CD4-positive, alpha-beta T cell treated with Interleukin-6 at 100 ng/mL for 8 hours (primary cell): Measurements from ENCODE around the gene NFATC4.

Experiments
- DNase-seq: peaks from one replicate; pipeline ENCODE4 v3.0.0-alpha.2; 2020; ENCODE audit warnings: mixed read lengths, low spot score

NFATC4 gene

DNA sequence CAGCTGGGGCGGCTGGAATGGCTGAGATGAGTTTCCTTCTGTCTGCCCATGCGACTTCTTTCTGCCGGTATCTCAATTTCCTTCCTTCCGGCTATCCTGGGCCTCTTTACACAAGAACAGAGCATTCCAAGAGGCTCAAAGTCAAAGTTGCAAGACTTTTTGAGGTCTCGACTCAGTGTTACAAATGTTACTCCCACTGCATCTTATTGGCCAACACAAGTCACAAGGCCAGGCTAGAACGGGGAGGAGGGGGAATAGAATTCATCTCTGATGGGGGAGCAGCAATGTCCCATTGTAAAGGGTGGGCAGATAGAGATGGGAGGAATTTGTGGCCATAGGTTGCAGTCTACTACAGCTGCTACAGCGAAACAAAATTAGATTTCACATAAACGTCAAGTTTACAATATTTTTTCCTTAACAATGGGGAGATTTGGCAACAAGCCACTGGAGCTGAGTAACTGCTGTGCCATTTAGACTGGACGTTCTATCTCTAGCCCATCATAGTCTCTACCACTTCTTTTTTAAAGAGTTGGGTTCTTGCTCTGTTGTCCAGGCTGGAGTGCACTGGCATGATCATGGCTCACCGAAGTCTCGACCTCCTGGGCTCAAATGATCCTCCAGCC lies 21.4 kb downstream of the NFATC4 start:
- no peak for DNase-seq

DNA sequence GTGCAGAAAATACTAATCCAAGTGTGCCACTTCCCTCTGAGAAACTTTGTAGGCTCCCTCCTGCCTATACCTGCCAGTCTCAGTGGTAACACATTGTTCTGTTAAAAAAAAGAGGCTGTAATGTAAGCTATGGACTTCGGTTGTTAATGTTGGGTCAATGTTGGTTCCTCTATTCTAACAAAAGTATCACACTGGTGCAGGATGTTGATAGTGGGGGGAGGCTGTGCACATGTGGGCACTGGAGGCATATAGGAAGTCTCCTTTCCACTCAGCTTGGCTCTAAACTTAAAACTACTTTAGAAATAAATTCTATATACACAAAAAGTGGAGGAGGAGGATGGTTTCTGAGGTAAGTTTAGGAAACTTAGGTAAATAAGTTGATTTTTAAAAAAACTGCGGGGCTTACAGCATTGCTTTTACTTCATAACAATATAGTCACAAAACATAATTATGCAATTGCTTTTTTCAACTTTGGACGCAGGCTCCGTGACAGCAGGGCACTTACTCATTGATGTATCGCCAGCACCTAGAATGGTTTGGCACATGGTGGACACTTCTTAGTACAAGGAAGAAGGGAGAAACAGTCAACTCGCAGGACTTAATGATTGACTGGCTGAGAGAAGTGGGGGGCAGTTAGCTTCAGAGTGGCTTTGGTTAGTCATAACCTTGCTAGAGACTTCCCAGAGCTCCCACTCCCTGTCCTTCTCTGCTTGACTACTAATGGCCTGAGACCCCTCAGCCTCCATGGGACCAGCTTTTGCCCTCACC lies 22.9 kb downstream of the NFATC4 start:
- no peak for DNase-seq

DNA sequence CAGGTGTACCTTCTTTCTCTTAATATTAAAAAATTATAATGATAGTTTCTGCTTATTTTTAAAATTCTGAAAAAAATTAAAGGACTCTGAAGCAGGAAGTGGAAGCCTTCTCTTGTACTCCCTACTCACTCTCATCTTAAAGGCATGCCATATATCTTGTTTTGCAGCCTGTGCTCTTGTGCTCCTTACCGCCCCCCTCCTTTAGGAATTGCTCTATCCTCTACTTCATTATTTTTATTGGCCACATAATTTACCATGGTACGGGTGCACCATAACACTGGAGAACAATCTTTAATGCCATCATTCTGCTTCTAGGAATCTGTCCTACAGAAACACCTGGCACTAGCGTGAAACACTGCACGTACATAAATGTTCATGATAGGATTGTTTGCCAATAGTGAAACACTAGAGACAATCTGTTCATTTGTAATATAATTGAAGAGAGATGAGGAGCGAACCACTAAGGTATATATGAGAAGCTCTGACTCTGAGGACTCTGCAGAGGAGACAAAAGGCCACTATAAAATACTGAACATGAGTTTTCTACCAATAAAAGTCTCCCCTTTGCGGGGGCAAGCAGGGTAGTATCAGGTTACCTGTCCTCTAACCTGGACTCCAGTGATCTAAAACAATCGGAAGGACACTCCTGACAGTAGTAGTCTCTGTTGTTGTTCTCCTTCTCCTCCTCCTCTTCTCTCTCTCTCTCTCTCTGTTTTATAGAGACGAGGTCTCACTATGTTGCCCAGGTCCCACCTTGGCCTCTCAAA lies 24.5 kb downstream of the NFATC4 start:
- no peak for DNase-seq

DNA sequence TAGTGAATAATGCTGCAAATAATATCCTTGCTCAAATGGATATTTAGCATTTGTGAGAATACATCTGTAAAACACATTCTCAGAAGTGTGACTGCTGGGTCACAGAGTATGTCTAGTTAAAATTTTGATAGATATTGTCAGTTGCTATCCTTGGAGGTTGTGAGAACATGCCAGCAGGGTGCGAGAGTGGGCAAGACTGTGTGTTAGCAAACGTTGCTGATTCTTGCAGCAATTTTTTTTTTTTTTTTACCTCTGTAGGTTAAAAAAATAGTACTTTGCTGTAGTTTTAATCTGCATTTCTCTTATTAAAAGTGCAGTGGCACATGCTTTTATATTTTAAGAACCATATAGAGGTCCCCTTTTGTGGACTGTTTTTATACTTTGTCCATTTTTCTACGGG lies 26.3 kb downstream of the NFATC4 start:
- DNase-seq = no peak

DNA sequence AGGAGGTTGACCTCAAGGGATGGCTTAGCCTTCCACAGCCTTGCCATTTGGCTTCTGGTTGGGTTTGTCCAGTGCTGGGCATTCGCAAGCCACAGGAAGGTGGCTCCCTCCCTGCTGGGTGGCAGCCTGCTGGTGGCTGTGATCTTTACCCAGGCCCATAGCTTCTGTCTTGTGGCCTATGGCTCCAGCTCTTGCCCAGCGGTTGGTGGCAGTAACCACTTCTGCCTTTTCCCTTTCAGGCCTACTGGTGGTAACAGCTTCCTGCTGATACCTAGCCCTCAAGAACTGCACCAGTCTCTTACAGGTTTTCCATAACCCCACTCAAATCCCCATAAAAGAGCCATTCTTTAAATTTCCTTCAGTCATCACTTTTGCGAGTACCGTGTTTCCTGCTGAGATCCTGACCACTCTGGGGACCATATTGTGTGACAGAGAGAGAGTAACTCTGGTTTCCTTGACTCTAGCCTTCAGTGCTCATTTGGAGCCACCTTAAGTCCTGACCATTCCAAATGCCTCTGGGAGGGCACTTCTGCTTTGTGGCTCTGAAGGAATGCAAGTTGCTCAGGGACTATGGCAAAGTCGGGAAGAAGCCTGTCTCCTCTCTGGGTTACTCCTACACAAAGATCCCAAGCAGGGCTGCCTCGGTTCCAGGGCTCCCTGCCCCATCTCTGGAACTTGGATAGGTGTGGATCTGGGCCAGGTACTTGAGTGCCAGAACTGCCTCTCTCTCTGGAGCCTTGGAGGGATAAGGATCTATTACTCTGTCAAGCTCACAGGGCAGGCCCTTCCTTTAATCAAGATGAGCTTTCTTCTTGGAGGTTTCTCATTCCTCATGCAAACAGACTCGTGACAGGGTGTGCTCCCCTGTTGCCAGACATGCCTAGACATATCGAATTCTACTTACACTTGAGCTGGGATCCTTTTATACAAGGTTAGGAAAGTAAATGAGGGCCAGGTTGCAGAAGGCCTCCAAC lies 27.9 kb downstream of the NFATC4 start:
- DNase-seq = no peak

DNA sequence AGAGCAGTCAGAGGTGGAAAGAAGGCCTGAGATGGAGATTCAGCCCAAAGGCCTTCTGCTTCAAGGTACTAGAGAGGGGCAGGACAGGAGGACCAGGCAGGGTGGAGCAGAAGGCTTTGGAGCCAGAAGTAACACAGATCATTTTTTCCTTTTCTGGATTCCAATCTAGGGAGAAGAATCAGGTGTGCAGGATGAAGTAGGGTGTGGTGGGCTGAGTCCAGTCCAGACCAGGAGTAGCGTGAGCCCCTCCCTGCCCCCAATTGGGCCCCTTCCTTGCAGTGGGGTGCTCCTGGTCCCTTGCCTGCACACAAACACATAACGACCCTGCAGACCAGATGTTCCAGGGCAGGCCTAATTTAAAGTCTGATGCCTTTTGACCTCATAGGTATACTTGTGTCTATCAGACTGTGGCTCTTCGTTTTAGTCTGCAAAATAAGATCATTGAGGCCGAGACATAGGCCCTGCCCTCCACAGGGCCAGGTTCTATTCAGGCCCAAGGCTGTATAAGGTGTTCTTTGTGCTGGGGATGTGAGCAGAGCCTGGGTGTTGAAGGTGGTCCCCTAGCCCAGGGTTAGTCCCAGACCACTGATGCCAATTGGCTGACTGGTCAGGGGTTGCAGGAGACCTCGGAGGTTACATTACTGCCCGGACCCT lies 29.8 kb downstream of the NFATC4 start:
- DNase-seq = no peak

DNA sequence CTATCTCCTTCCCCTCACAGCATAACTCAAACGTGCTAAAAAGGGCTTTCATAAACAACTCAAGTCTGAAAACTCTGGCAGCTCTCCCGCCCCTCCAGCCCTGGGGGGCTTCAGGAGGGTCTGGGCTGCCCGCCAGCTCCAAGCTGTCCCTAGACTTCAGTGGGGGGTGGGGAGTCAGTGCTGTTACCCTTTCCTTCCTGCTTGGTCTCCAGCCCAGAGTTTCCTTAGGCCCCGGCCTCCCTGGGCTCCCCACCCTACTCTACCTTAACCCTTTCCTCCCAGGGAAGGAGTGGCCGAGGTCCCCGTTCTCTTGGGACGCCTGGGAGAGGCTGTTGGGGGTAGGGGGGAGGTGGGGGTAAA lies 30.3 kb downstream of the NFATC4 start:
- no peak for DNase-seq

DNA sequence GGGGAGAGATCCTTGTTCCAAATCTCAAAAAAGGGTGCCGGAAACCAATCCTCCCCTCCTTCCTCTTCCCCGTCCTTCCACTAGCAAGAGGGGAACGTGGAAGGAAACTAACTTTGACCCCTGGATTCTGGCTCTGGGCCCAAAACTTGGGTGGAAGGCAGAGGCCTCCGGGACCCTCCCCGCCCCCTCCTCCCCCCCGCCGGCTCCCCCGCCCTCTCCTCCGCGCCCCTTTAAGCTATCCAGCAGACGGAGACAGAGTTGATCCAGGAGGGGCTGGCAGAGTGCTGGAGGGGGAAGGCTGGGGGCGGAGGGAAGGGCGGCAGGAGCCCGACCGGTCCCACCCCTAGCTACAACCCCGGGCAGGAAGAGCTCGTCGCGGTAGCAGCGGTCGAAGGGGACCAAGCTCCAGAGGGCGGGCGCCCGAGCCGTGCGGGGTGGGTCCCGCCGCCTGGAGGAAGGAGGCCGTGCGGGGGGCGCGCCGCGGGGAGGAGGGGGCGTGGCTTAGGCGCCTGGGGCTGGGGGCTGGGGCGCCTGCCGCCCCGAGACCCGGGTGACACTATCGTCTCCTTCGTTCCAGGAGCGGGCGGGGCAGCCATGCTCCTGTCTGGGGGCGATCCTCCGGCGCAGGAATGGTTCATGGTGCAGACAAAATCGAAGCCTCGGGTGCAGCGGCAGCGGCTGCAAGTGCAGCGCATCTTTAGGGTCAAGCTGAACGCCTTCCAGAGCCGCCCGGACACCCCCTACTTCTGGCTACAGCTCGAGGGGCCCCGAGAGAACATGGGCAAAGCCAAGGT lies 30.9 kb downstream of the NFATC4 start, which contains the start of gene NYNRIN:
Gene NYNRIN, plus strand, starts transcription at position 351 of the 794 bp plus-strand sequence. Its CDS starts 244 bp downstream, at position 595.
- DNase-seq = peak; percentile 27

DNA sequence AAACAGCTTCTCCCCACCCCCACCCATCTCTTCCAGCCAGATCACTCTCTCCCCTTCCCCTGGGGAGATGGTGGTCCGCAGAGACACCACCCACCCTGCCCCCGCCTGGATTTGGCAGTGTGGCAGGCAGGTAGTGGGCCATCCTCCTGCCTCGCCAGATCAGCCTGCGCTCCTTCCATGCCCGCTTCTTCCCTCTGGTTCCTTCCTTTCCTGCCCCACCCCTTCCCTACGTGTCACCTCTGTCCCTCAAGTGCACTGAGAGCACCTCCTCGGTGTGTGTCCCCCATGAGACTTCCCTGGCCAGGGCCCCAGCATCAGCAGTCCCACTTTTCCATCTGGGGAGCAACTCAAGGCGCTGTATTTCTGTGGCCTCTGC lies 31.5 kb downstream of the NFATC4 start:
- DNase-seq = no peak

DNA sequence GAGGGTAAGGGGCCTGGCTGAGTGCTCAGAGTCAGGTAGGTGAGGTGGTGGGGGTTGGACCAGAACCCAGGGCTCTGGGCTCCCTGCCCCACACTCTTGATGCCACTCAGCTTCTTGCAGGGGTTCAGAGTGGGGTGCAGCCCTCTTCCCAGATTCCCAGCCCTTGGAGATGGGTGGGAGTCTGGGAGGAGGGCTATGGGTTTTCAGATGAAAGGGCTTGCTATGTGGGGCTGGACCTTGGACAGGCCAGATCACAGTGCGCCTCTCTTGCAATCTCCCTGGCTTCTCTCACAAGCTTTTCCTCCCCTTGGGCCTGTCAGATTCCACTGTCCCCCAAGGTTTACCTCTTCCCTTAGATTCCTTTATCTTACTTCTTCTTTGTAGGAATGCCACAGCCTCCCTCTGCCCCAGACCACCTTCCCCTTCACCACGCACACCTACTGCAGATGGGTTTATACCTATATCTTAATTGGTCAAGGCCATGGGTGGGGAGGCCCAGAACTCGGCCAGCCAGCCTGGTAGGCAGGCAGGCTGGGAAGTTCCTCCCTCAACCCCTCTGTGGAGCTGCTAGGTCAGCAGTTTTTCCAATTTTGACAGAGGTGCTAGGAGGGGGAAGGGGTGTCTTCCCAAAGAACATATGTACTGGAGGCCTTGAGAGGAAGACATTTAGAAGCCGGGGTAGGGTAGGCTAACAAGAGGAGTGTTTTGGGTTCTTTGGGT lies 32.2 kb downstream of the NFATC4 start:
- no peak for DNase-seq

DNA sequence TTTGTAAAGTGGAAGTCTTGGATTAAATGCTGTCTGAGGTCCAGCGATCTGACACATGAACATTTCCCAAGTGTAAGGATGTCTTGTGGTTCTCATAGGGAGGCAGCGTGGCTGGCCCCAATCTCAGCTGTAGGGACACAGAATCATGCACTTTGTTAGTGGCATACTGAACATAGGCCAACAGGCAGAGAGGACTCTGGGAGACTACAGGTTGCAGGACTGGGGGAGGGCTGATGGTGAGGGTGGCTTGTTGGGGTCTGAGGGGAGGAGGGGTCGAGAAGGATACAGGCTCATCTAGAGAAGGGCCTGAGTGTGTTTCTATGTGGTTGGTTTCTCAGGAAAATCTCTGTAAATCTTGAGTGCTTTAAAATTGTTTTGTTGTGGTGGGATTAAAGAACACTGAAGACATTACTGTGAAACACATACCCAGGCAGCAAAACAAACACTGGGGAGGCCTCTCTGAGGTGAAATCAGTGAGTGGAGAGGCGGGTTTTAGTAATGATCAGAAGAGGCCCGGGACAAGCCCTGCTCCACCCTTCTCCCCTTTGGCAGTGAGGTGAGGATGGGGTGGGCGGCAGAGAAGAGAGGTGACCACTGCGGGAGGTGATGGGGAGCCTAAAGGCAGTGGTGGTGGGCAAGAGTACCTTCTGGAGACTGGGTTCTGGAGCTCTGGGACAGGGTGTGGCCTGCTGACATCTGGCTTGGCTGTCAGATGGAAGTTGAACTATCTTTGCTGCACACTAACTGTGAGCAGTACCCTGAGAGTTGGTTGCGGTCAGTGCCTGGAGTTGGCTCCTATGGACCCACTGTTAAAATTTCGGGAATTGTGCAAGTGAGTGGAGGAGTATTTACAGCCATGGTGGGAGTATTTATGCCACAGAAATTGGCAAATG lies 34.1 kb downstream of the NFATC4 start:
- DNase-seq = no peak

DNA sequence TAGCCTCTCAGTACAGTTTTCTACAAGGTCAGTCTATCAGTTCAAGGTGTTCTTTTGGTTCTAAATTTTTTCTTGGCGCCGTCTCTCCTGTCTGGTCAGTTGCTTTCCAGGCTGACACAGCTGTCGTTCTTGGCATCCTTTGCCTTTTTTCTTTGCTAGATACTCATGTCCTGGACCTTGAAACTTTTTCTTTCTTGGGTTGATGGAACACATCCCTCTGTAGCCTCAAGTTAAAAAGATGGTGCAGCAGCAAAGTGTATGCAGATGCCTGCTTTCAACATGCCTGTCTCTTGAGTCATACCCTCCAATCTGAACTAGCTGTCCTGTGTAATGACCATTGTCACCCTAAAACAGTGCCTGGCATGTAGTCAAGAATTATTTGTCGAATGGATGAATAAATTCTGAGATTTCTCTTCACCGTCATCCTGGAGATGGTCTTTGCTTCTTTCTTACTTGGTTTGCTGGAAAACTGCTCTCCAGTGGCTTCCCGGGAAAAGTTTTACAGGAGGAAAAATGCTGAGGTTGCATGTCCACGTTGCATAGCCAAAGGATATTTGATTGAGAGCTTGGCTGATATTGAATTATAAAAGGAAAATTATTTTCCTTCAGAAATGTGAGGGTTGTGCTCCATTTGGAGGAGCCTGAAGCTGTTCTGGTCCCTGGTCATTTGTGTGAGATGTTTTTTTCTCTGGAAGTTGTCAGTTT lies 35.5 kb downstream of the NFATC4 start:
- no peak for DNase-seq

DNA sequence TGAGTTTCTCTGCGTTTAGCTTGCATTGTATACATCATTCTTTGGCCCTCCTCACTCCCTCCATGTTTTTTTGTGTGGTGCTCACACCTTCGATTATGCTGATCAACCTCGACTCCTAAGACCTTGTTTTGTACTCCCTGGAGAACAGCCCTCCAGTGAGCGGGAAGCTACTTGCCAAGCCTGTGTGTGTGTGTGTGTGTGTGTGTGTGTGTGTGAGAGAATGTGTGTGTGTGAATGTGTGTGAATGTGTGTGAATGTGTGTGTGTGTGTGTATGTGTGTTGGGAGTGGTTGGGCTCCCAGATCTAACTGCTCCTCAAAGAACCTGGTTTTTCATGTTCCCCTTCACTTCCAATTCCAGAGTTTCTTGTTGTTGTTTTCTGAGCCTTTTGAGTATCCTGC lies 36.8 kb downstream of the NFATC4 start:
- no peak for DNase-seq

DNA sequence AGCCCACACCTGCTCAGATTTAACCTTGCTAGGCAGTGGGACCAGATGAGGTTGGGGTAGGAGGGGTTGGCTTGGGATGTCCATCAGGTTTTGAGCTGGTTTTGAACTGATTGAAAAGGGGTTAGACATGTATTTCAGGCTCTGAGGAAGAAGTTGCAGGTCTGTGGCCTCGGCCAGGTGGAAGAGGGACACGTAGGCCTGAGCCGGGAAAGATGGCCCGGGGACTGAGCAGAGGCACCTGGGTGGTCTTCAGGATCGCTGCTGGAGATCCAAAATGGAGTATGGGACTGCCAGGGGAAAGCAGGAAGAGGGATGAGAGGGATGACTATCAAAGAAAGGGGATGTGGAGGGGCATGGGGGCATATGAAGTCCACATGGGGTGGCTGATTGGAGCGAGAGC lies 38.4 kb downstream of the NFATC4 start:
- DNase-seq = no peak

DNA sequence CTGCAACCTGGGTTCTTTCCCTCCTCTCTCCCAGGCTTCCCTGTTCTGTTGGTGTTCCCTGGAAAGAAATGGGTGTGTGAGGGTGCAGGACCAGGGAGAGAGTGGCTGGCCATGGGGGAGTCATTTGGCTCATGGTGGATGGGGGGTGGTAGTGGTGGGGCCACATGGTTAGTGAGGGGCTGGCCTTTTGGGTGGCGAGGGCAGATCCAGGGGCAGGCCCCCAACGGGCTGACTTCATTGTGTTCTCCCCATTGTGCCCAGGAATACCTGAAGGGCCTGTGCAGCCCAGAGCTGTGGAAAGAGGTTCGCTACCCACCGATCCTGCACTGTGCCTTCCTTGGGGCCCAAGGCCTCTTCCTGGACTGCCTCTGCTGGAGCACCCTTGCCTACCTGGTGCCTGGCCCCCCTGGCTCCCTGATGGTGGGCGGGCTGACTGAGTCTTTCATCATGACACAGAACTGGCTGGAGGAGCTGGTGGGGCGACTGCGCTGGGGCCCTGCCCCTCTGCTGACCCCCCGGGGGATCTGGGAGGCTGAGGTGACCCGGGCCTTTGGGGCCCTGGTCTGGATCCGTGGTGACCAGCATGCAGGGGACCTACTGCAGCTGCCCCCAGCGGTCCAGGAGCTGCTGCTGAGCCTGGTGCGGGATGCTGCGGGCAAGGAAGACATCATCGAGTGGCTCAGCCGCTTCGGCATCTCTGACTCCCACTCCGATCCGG lies 39.8 kb downstream of the NFATC4 start:
- DNase-seq = no peak

DNA sequence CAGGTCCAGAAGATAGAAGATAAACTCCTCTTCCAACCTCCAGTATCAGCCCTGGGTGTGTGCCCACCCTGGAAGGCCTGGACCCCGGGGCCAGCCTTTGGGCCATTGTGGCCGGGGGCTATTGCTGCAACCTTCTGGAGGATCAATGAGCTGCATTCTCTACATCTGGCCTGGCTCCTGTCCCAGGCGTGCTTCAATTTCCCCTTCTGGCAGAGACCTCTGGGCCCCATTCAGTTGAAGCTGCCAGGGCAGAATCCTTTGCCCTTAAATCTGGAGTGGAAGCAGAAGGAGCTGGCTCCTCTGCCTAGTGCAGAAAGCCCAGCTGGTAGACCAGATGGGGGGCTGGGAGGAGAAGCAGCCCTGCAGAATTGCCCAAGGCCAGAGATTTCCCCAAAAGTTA lies 40.8 kb downstream of the NFATC4 start:
- DNase-seq = no peak

DNA sequence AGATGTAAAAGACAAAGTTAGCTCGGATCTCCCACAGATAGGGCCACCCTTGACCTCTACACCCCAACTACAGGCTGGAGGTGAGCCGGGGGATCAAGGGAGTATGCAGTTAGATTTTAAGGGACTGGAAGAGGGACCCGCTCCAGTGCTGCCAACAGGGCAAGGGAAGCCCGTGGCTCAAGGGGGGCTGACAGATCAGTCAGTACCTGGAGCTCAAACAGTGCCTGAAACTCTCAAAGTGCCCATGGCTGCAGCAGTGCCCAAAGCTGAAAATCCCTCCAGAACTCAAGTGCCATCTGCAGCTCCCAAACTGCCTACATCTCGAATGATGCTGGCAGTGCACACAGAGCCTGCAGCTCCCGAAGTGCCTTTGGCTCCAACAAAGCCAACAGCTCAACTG lies 41.2 kb downstream of the NFATC4 start:
- DNase-seq = no peak

DNA sequence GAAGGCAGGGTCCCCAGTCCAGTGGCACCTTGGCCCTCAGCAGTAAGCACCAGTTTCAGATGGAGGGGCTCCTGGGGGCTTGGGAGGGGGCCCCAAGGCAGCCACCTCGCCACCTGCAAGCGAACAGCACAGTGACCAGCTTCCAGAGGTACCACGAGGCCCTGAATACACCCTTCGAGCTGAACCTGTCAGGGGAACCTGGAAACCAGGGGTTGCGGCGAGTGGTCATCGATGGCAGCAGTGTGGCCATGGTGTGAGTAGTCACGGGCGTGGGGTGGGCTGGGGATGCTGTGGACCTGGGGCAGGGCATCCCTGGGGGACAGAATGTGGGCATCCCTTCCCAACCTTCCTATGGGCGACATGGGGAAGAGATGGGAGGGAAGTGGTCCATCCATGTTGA lies 42.0 kb downstream of the NFATC4 start:
- DNase-seq = no peak
